Frontal cortex (tissue), 4 donors: ENCODE results near the gene HTT-AS. TPM values are rescaled to one million over a fixed set of nuclear protein-coding genes. Genes with fewer than 3 reads are reported as not detected.
"Not testable (repeated sequence)": the region's sequence is repeated elsewhere in the genome, so short reads cannot be mapped to it uniquely, and the experiment has no call there.

Experiments used
- DNase-seq, 2 donors: peaks; one replicate each; pipeline ENCODE4 v3.0.0; 2012; ENCODE audit warnings: low spot score in 2 of 2
- FAIRE-seq: peaks from 2 replicates; lab custom pipeline; 2012; peaks lifted over from hg19 to GRCh38; lab: Jason Lieb, UNC
- total RNA-seq: library from RNA; depleted of rRNA; stranded (reverse); fragments of >200 nt; gene quantifications from one replicate; pipeline ENCODE4 v1.2.3, GENCODE V29; 2014
- donor health status: control.
- donor health status: control.
- donor health status: control.

The HTT-AS gene
- total RNA-seq, 1 donor from 2014 or later, result not detected

GRCh38 chr4:3094701-3095100 lies 20.4 kb upstream of the HTT-AS start:
- not testable (repeated sequence) for FAIRE-seq, DNase-seq

GRCh38 chr4:3091464-3091863 lies 17.1 kb upstream of the HTT-AS start:
- FAIRE-seq, result no peak
- DNase-seq, result no peak

- no peak for DNase-seq
- FAIRE-seq, result no peak
These were observed 12.9 kb upstream of the HTT-AS start for GRCh38 chr4:3087115-3087797.

GRCh38 chr4:3085948-3086670 lies 11.8 kb upstream of the HTT-AS start:
- FAIRE-seq (no peak), DNase-seq (no peak)

- FAIRE-seq (no peak), DNase-seq (no peak)
These were observed 9.4 kb upstream of the HTT-AS start for GRCh38 chr4:3083732-3084131.

GRCh38 chr4:3082925-3083515 lies 8.7 kb upstream of the HTT-AS start:
- no peak for FAIRE-seq
- no peak for DNase-seq

- FAIRE-seq, result no peak
- DNase-seq, result no peak
These were observed 5.4 kb upstream of the HTT-AS start for GRCh38 chr4:3079694-3080123.

- no peak for DNase-seq
- no peak for FAIRE-seq
These were observed 3.5 kb upstream of the HTT-AS start for GRCh38 chr4:3077796-3078195.

- DNase-seq (no peak), FAIRE-seq (no peak)
These were observed 1.3 kb upstream of the HTT-AS start for GRCh38 chr4:3075652-3075981.

- DNase-seq (peak in 1 of 2 donors; percentile 53), FAIRE-seq (no peak)
These were observed 711 bp upstream of the HTT-AS start for GRCh38 chr4:3074846-3075651.

GRCh38 chr4:3073158-3074077 lies 920 bp downstream of the HTT-AS start:
- FAIRE-seq (no peak), DNase-seq (no peak)

GRCh38 chr4:3071811-3072210 lies 2.5 kb downstream of the HTT-AS start:
- DNase-seq, result no peak
- no peak for FAIRE-seq

- DNase-seq, result no peak
- no peak for FAIRE-seq
These were observed 3.4 kb downstream of the HTT-AS start for GRCh38 chr4:3070709-3071500.

- FAIRE-seq (no peak), DNase-seq (no peak)
These were observed 4.6 kb downstream of the HTT-AS start for GRCh38 chr4:3069661-3070199.

- FAIRE-seq (no peak), DNase-seq (no peak)
These were observed 6.8 kb downstream of the HTT-AS start for GRCh38 chr4:3067473-3068001.

GRCh38 chr4:3066836-3067400 lies 7.4 kb downstream of the HTT-AS start:
- FAIRE-seq (no peak), DNase-seq (no peak)

GRCh38 chr4:3065551-3065950 lies 8.8 kb downstream of the HTT-AS start:
- no peak for DNase-seq
- no peak for FAIRE-seq

GRCh38 chr4:3062471-3062870 lies 11.9 kb downstream of the HTT-AS start:
- no peak for DNase-seq
- no peak for FAIRE-seq
